Measurements from ENCODE around the gene GRIK4. TPM values are rescaled to one million over a fixed set of nuclear protein-coding genes. Genes with fewer than 3 reads are reported as not detected.

GRIK4 gene
- total RNA-seq, 1 experiment from 2014 or later: not detected

GRCh38 chr11:120890609-120891320 lies 379.2 kb downstream of the GRIK4 start:
- H3K9ac ChIP-seq (ENCODE audit: low read length): no peak overlapping the region
- no peaks in the 10 kb centered on the region for H3K9me3 ChIP-seq (ENCODE audit: low read length)
- no peak overlapping the region for H3K4me3 ChIP-seq (ENCODE audit: low read length)
- no peaks in the 10 kb centered on the region for H3K36me3 ChIP-seq (ENCODE audit: insufficient read depth, low read length)
- no peaks in the 10 kb centered on the region for H3K4me1 ChIP-seq (ENCODE audit: low read length)
- H3K9me2 ChIP-seq (replicated peaks; ENCODE audit: insufficient read depth, low read length): no peaks in the 10 kb centered on the region
- no peaks in the 10 kb centered on the region for H3K27me3 ChIP-seq (ENCODE audit: low read length)
- H4K20me1 ChIP-seq (ENCODE audit: insufficient read depth, low read depth, low read length): no peaks in the 10 kb centered on the region
- H3K27ac ChIP-seq (ENCODE audit: low read length): no peak overlapping the region
- no peak overlapping the region for H3K4me2 ChIP-seq (ENCODE audit: low read depth, low read length, poor library complexity, severe bottlenecking)
- H2AFZ ChIP-seq (ENCODE audit: low read length): no peak overlapping the region
- DNase-seq: no peak
- H3K79me2 ChIP-seq (ENCODE audit: low read length): no peaks in the 10 kb centered on the region

- no peak overlapping the region for H2AFZ ChIP-seq (ENCODE audit: low read length)
- no peaks in the 10 kb centered on the region for H3K9me2 ChIP-seq (replicated peaks; ENCODE audit: insufficient read depth, low read length)
- DNase-seq: no peak
- H3K4me3 ChIP-seq (ENCODE audit: low read length): no peak overlapping the region
- no peak overlapping the region for H3K9ac ChIP-seq (ENCODE audit: low read length)
- no peaks in the 10 kb centered on the region for H4K20me1 ChIP-seq (ENCODE audit: insufficient read depth, low read depth, low read length)
- no peak overlapping the region for H3K4me2 ChIP-seq (ENCODE audit: low read depth, low read length, poor library complexity, severe bottlenecking)
- no peaks in the 10 kb centered on the region for H3K79me2 ChIP-seq (ENCODE audit: low read length)
- no peaks in the 10 kb centered on the region for H3K4me1 ChIP-seq (ENCODE audit: low read length)
- H3K36me3 ChIP-seq (ENCODE audit: insufficient read depth, low read length): no peaks in the 10 kb centered on the region
- no peaks in the 10 kb centered on the region for H3K9me3 ChIP-seq (ENCODE audit: low read length)
- no peaks in the 10 kb centered on the region for H3K27me3 ChIP-seq (ENCODE audit: low read length)
- H3K27ac ChIP-seq (ENCODE audit: low read length): no peak overlapping the region
Measured at GRCh38 chr11:120893440-120894201, 382.1 kb downstream of the GRIK4 start.

- Histone ChIP-seq H3K9me2 (replicated peaks; ENCODE audit: insufficient read depth, low read length) (no peaks in the 10 kb centered on the region), H3K36me3 (ENCODE audit: insufficient read depth, low read length) (no peaks in the 10 kb centered on the region), H2AFZ (ENCODE audit: low read length) (no peak overlapping the region), H3K4me1 (ENCODE audit: low read length) (no peaks in the 10 kb centered on the region), H3K27me3 (ENCODE audit: low read length) (no peaks in the 10 kb centered on the region), H3K79me2 (ENCODE audit: low read length) (no peaks in the 10 kb centered on the region), H3K4me2 (ENCODE audit: low read depth, low read length, poor library complexity, severe bottlenecking) (no peak overlapping the region), H3K4me3 (ENCODE audit: low read length) (no peak overlapping the region), H4K20me1 (ENCODE audit: insufficient read depth, low read depth, low read length) (no peaks in the 10 kb centered on the region), H3K9ac (ENCODE audit: low read length) (no peak overlapping the region), H3K27ac (ENCODE audit: low read length) (no peak overlapping the region), H3K9me3 (ENCODE audit: low read length) (no peaks in the 10 kb centered on the region)
- no peak for DNase-seq
Measured at GRCh38 chr11:120894202-120894985, 382.8 kb downstream of the GRIK4 start.

GRCh38 chr11:120896687-120897086 lies 385.1 kb downstream of the GRIK4 start:
- H3K9me3 ChIP-seq (ENCODE audit: low read length): no peaks in the 10 kb centered on the region

GRCh38 chr11:120898568-120898967 lies 387.0 kb downstream of the GRIK4 start:
- Histone ChIP-seq H3K4me3 (ENCODE audit: low read length) (no peak overlapping the region), H3K9me2 (replicated peaks; ENCODE audit: insufficient read depth, low read length) (no peaks in the 10 kb centered on the region), H3K4me2 (ENCODE audit: low read depth, low read length, poor library complexity, severe bottlenecking) (no peak overlapping the region), H3K4me1 (ENCODE audit: low read length) (no peaks in the 10 kb centered on the region), H3K27me3 (ENCODE audit: low read length) (no peaks in the 10 kb centered on the region), H2AFZ (ENCODE audit: low read length) (no peak overlapping the region), H4K20me1 (ENCODE audit: insufficient read depth, low read depth, low read length) (no peaks in the 10 kb centered on the region), H3K9me3 (ENCODE audit: low read length) (no peaks in the 10 kb centered on the region), H3K27ac (ENCODE audit: low read length) (no peak overlapping the region), H3K79me2 (ENCODE audit: low read length) (no peaks in the 10 kb centered on the region), H3K36me3 (ENCODE audit: insufficient read depth, low read length) (no peaks in the 10 kb centered on the region), H3K9ac (ENCODE audit: low read length) (no peak overlapping the region)
- no peak for DNase-seq

More at GRCh38 chr11:120896687-120897086, 385.1 kb downstream of the GRIK4 start:
- Histone ChIP-seq H3K9ac (ENCODE audit: low read length) (no peak overlapping the region), H3K4me1 (ENCODE audit: low read length) (no peaks in the 10 kb centered on the region), H3K27ac (ENCODE audit: low read length) (no peak overlapping the region), H3K27me3 (ENCODE audit: low read length) (no peaks in the 10 kb centered on the region), H3K4me3 (ENCODE audit: low read length) (no peak overlapping the region), H4K20me1 (ENCODE audit: insufficient read depth, low read depth, low read length) (no peaks in the 10 kb centered on the region), H3K9me2 (replicated peaks; ENCODE audit: insufficient read depth, low read length) (no peaks in the 10 kb centered on the region), H3K79me2 (ENCODE audit: low read length) (no peaks in the 10 kb centered on the region), H2AFZ (ENCODE audit: low read length) (no peak overlapping the region), H3K36me3 (ENCODE audit: insufficient read depth, low read length) (no peaks in the 10 kb centered on the region), H3K4me2 (ENCODE audit: low read depth, low read length, poor library complexity, severe bottlenecking) (no peak overlapping the region)
- no peak for DNase-seq

GRCh38 chr11:120899720-120900119 lies 388.2 kb downstream of the GRIK4 start:
- Histone ChIP-seq H3K4me3 (ENCODE audit: low read length) (no peak overlapping the region), H3K27me3 (ENCODE audit: low read length) (no peaks in the 10 kb centered on the region), H3K9me3 (ENCODE audit: low read length) (no peaks in the 10 kb centered on the region), H4K20me1 (ENCODE audit: insufficient read depth, low read depth, low read length) (no peaks in the 10 kb centered on the region), H3K79me2 (ENCODE audit: low read length) (no peaks in the 10 kb centered on the region), H3K27ac (ENCODE audit: low read length) (no peak overlapping the region), H3K36me3 (ENCODE audit: insufficient read depth, low read length) (no peaks in the 10 kb centered on the region), H3K9me2 (replicated peaks; ENCODE audit: insufficient read depth, low read length) (no peaks in the 10 kb centered on the region), H3K9ac (ENCODE audit: low read length) (no peak overlapping the region), H3K4me1 (ENCODE audit: low read length) (no peaks in the 10 kb centered on the region), H3K4me2 (ENCODE audit: low read depth, low read length, poor library complexity, severe bottlenecking) (no peak overlapping the region), H2AFZ (ENCODE audit: low read length) (no peak overlapping the region)
- DNase-seq: no peak

- Histone ChIP-seq H2AFZ (ENCODE audit: low read length) (no peak overlapping the region), H3K9me3 (ENCODE audit: low read length) (no peaks in the 10 kb centered on the region), H3K9me2 (replicated peaks; ENCODE audit: insufficient read depth, low read length) (no peaks in the 10 kb centered on the region), H3K4me1 (ENCODE audit: low read length) (no peaks in the 10 kb centered on the region), H3K36me3 (ENCODE audit: insufficient read depth, low read length) (no peaks in the 10 kb centered on the region), H4K20me1 (ENCODE audit: insufficient read depth, low read depth, low read length) (no peaks in the 10 kb centered on the region), H3K27ac (ENCODE audit: low read length) (no peak overlapping the region), H3K27me3 (ENCODE audit: low read length) (no peaks in the 10 kb centered on the region), H3K79me2 (ENCODE audit: low read length) (no peaks in the 10 kb centered on the region), H3K4me2 (ENCODE audit: low read depth, low read length, poor library complexity, severe bottlenecking) (no peak overlapping the region), H3K9ac (ENCODE audit: low read length) (no peak overlapping the region), H3K4me3 (ENCODE audit: low read length) (no peak overlapping the region)
- DNase-seq: no peak
Measured at GRCh38 chr11:120900643-120901042, 389.1 kb downstream of the GRIK4 start.

DNA sequence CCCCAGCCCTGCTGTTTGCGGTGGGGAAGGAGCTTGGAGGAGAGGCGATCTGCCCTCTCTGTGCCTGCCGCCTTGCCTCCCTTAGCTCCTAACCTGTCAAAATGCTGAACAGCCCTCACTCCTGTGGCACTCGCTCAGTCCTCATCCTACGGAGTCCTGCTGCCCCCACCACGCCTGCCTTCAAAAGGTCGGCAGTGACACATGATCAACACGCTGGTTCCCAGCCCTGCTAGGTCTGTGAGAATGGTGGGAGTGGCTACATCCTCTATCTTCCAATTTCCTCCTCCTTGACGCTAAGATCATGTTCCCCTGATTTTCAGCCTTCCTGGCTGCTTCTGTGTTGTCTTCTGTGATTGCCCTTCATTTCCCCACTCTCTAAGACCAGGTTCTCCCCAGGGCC lies 392.1 kb downstream of the GRIK4 start:
- Histone ChIP-seq H3K27me3 (ENCODE audit: low read length) (no peaks in the 10 kb centered on the region), H3K79me2 (ENCODE audit: low read length) (no peaks in the 10 kb centered on the region), H3K4me2 (ENCODE audit: low read depth, low read length, poor library complexity, severe bottlenecking) (no peak overlapping the region), H2AFZ (ENCODE audit: low read length) (no peak overlapping the region), H4K20me1 (ENCODE audit: insufficient read depth, low read depth, low read length) (no peaks in the 10 kb centered on the region), H3K9me2 (replicated peaks; ENCODE audit: insufficient read depth, low read length) (no peaks in the 10 kb centered on the region), H3K9ac (ENCODE audit: low read length) (no peak overlapping the region), H3K9me3 (ENCODE audit: low read length) (no peaks in the 10 kb centered on the region), H3K4me3 (ENCODE audit: low read length) (no peak overlapping the region), H3K4me1 (ENCODE audit: low read length) (no peaks in the 10 kb centered on the region), H3K27ac (ENCODE audit: low read length) (no peak overlapping the region), H3K36me3 (ENCODE audit: insufficient read depth, low read length) (no peaks in the 10 kb centered on the region)
- no peak for DNase-seq

Measured in Karpas-422 (cell line).